ENCODE results near the gene PDE8B. TPM values are rescaled to one million over a fixed set of nuclear protein-coding genes. Genes with fewer than 3 reads are reported as not detected.

Gene PDE8B
- total RNA-seq, 2 experiments from 2014 or later, result 0.05 TPM; not detected in 1

- Mint-ChIP-seq H3K27ac (no peak overlapping the region), H3K27me3 (peaks cover 29% of the 10 kb centered on the region)
These were observed 85.4 kb downstream of the PDE8B start for GRCh38 chr5:77295863-77296378.

GRCh38 chr5:77298146-77298545 lies 87.7 kb downstream of the PDE8B start:
- Mint-ChIP-seq H3K27me3 (peaks cover 28% of the 10 kb centered on the region), H3K4me3 (no peak overlapping the region), H3K9me3 (no peaks in the 10 kb centered on the region), H3K4me1 (no peaks in the 10 kb centered on the region), H3K27ac (no peak overlapping the region), H3K36me3 (ENCODE audit: low read depth) (no peaks in the 10 kb centered on the region)
- POLR2A ChIA-PET, result no interaction called here
- CTCF ChIA-PET, result no interaction called here
- no peak for DNase-seq

More at GRCh38 chr5:77295863-77296378, 85.4 kb downstream of the PDE8B start:
- no peaks in the 10 kb centered on the region for H3K36me3 Mint-ChIP-seq (ENCODE audit: low read depth)
- CTCF ChIA-PET, result no interaction called here
- no peak for DNase-seq
- POLR2A ChIA-PET, result no interaction called here
- H3K9me3 Mint-ChIP-seq, result no peaks in the 10 kb centered on the region
- H3K4me3 Mint-ChIP-seq, result no peak overlapping the region
- H3K4me1 Mint-ChIP-seq, result no peaks in the 10 kb centered on the region

- no peak overlapping the region for H3K27ac Mint-ChIP-seq
- no peaks in the 10 kb centered on the region for H3K36me3 Mint-ChIP-seq (ENCODE audit: low read depth)
- no peaks in the 10 kb centered on the region for H3K4me1 Mint-ChIP-seq
- no peaks in the 10 kb centered on the region for H3K9me3 Mint-ChIP-seq
- no peak for DNase-seq
- ChIA-PET POLR2A (no interaction called here), CTCF (no interaction called here)
- H3K27me3 Mint-ChIP-seq, result peaks cover 22% of the 10 kb centered on the region
- H3K4me3 Mint-ChIP-seq, result no peak overlapping the region
These were observed 90.0 kb downstream of the PDE8B start for GRCh38 chr5:77300451-77300850.

GRCh38 chr5:77301447-77301883 lies 91.0 kb downstream of the PDE8B start:
- no peaks in the 10 kb centered on the region for H3K4me1 Mint-ChIP-seq
- no peaks in the 10 kb centered on the region for H3K9me3 Mint-ChIP-seq
- peaks cover 17% of the 10 kb centered on the region for H3K27me3 Mint-ChIP-seq
- H3K27ac Mint-ChIP-seq, result no peak overlapping the region
- ChIA-PET CTCF (no interaction called here), POLR2A (no interaction called here)
- DNase-seq, result no peak
- no peaks in the 10 kb centered on the region for H3K36me3 Mint-ChIP-seq (ENCODE audit: low read depth)
- no peak overlapping the region for H3K4me3 Mint-ChIP-seq

GRCh38 chr5:77302247-77302646 lies 91.8 kb downstream of the PDE8B start:
- no peak overlapping the region for H3K27ac Mint-ChIP-seq
- no peak for DNase-seq
- POLR2A ChIA-PET, result no interaction called here
- H3K27me3 Mint-ChIP-seq, result peaks cover 20% of the 10 kb centered on the region
- H3K36me3 Mint-ChIP-seq (ENCODE audit: low read depth), result no peaks in the 10 kb centered on the region
- no peaks in the 10 kb centered on the region for H3K9me3 Mint-ChIP-seq
- no peak overlapping the region for H3K4me3 Mint-ChIP-seq
- no peaks in the 10 kb centered on the region for H3K4me1 Mint-ChIP-seq
- CTCF ChIA-PET, result no interaction called here

GRCh38 chr5:77302653-77303052 lies 92.2 kb downstream of the PDE8B start:
- H3K9me3 Mint-ChIP-seq, result no peaks in the 10 kb centered on the region
- DNase-seq, result no peak
- H3K36me3 Mint-ChIP-seq (ENCODE audit: low read depth), result no peaks in the 10 kb centered on the region
- no peaks in the 10 kb centered on the region for H3K4me1 Mint-ChIP-seq
- H3K27me3 Mint-ChIP-seq, result peaks cover 17% of the 10 kb centered on the region
- no peak overlapping the region for H3K4me3 Mint-ChIP-seq
- ChIA-PET POLR2A (no interaction called here), CTCF (no interaction called here)
- no peak overlapping the region for H3K27ac Mint-ChIP-seq

- no peak overlapping the region for H3K4me3 Mint-ChIP-seq
- ChIA-PET POLR2A (no interaction called here), CTCF (no interaction called here)
- H3K27ac Mint-ChIP-seq, result no peak overlapping the region
- H3K36me3 Mint-ChIP-seq (ENCODE audit: low read depth), result no peaks in the 10 kb centered on the region
- H3K4me1 Mint-ChIP-seq, result no peaks in the 10 kb centered on the region
- no peaks in the 10 kb centered on the region for H3K9me3 Mint-ChIP-seq
- H3K27me3 Mint-ChIP-seq, result peaks cover 12% of the 10 kb centered on the region
- no peak for DNase-seq
These were observed 93.9 kb downstream of the PDE8B start for GRCh38 chr5:77304388-77304787.

- Mint-ChIP-seq H3K9me3 (no peaks in the 10 kb centered on the region), H3K27me3 (peaks cover 12% of the 10 kb centered on the region), H3K36me3 (ENCODE audit: low read depth) (no peaks in the 10 kb centered on the region), H3K4me3 (no peak overlapping the region), H3K4me1 (no peaks in the 10 kb centered on the region), H3K27ac (no peak overlapping the region)
- no peak for DNase-seq
- POLR2A ChIA-PET, result interaction anchor here (0.6 kb wide), 1 partner anchor 370 kb away, joined by 5 read pairs; no protein-coding TSS in a partner anchor
- CTCF ChIA-PET, result no interaction called here
These were observed 94.9 kb downstream of the PDE8B start for GRCh38 chr5:77305222-77305846.

- POLR2A ChIA-PET, result no interaction called here
- Mint-ChIP-seq H3K4me1 (no peaks in the 10 kb centered on the region), H3K4me3 (no peak overlapping the region), H3K27me3 (peaks cover 12% of the 10 kb centered on the region), H3K27ac (no peak overlapping the region), H3K36me3 (ENCODE audit: low read depth) (no peaks in the 10 kb centered on the region), H3K9me3 (no peaks in the 10 kb centered on the region)
- DNase-seq, result no peak
- CTCF ChIA-PET, result no interaction called here
These were observed 95.5 kb downstream of the PDE8B start for GRCh38 chr5:77305956-77306355.

GRCh38 chr5:77306531-77306930 lies 96.1 kb downstream of the PDE8B start:
- no peak overlapping the region for H3K27ac Mint-ChIP-seq
- no peak overlapping the region for H3K4me3 Mint-ChIP-seq
- no peak for DNase-seq
- peaks cover 12% of the 10 kb centered on the region for H3K27me3 Mint-ChIP-seq
- POLR2A ChIA-PET, result no interaction called here
- CTCF ChIA-PET, result no interaction called here
- no peaks in the 10 kb centered on the region for H3K36me3 Mint-ChIP-seq (ENCODE audit: low read depth)
- no peaks in the 10 kb centered on the region for H3K9me3 Mint-ChIP-seq
- no peaks in the 10 kb centered on the region for H3K4me1 Mint-ChIP-seq

GRCh38 chr5:77308154-77308960 lies 97.9 kb downstream of the PDE8B start:
- H3K4me1 Mint-ChIP-seq, result no peaks in the 10 kb centered on the region
- H3K4me3 Mint-ChIP-seq, result no peak overlapping the region
- no peak overlapping the region for H3K27ac Mint-ChIP-seq
- POLR2A ChIA-PET, result interaction anchor here (1.0 kb wide), 1 partner anchor 22 kb away, joined by 3 read pairs; no protein-coding TSS in a partner anchor
- H3K9me3 Mint-ChIP-seq, result no peaks in the 10 kb centered on the region
- H3K27me3 Mint-ChIP-seq, result peaks cover 10% of the 10 kb centered on the region
- no peaks in the 10 kb centered on the region for H3K36me3 Mint-ChIP-seq (ENCODE audit: low read depth)
- CTCF ChIA-PET, result no interaction called here
- DNase-seq, result no peak

GRCh38 chr5:77309140-77309539 lies 98.7 kb downstream of the PDE8B start:
- POLR2A ChIA-PET, result no interaction called here
- Mint-ChIP-seq H3K4me3 (no peak overlapping the region), H3K27ac (no peak overlapping the region), H3K4me1 (no peaks in the 10 kb centered on the region), H3K27me3 (peaks cover 13% of the 10 kb centered on the region), H3K36me3 (ENCODE audit: low read depth) (no peaks in the 10 kb centered on the region), H3K9me3 (no peaks in the 10 kb centered on the region)
- CTCF ChIA-PET, result no interaction called here
- DNase-seq, result no peak

GRCh38 chr5:77310494-77311213 lies 100.2 kb downstream of the PDE8B start:
- DNase-seq, result no peak
- H3K4me1 Mint-ChIP-seq, result no peaks in the 10 kb centered on the region
- CTCF ChIA-PET, result no interaction called here

More at GRCh38 chr5:77310494-77311213, 100.2 kb downstream of the PDE8B start:
- no peaks in the 10 kb centered on the region for H3K9me3 Mint-ChIP-seq
- H3K27me3 Mint-ChIP-seq, result peaks cover 19% of the 10 kb centered on the region
- no peaks in the 10 kb centered on the region for H3K36me3 Mint-ChIP-seq (ENCODE audit: low read depth)
- H3K4me3 Mint-ChIP-seq, result no peak overlapping the region
- POLR2A ChIA-PET, result no interaction called here
- H3K27ac Mint-ChIP-seq, result no peak overlapping the region

Data from activated CD4-positive, alpha-beta memory T cell treated with anti-CD3 and anti-CD28 coated beads, Interleukin-2, amount 10 ng/mL, durations not matched to agents 7 days and 5 days (primary cell).